ENCODE results near the gene VSIG8.

The VSIG8 gene

GRCh38 chr1:159883134-159883533, 20.7 kb upstream of the VSIG8 start:
- ATAC-seq (no peak), DNase-seq (no peak)

GRCh38 chr1:159882527-159882862, 20.0 kb upstream of the VSIG8 start:
- ATAC-seq (no peak), DNase-seq (no peak)

GRCh38 chr1:159881622-159882526, 19.4 kb upstream of the VSIG8 start:
- no peak for ATAC-seq

GRCh38 chr1:159880430-159880829, 18.0 kb upstream of the VSIG8 start:
- no peak for ATAC-seq
- no peak for DNase-seq

More at GRCh38 chr1:159881622-159882526, 19.4 kb upstream of the VSIG8 start:
- DNase-seq: peak; percentile 26

GRCh38 chr1:159879977-159880376, 17.5 kb upstream of the VSIG8 start:
- ATAC-seq (no peak), DNase-seq (no peak)

GRCh38 chr1:159879136-159879535, 16.7 kb upstream of the VSIG8 start:
- no peak for ATAC-seq
- DNase-seq: no peak

- no peak for DNase-seq
- ATAC-seq: no peak
These were observed 15.4 kb upstream of the VSIG8 start for GRCh38 chr1:159877695-159878444.

GRCh38 chr1:159873530-159874143, 11.2 kb upstream of the VSIG8 start:
- no peak for DNase-seq
- no peak for ATAC-seq

- ATAC-seq (no peak), DNase-seq (no peak)
These were observed 10.4 kb upstream of the VSIG8 start for GRCh38 chr1:159872891-159873290.

- no peak for DNase-seq
- ATAC-seq: no peak
These were observed 8.2 kb upstream of the VSIG8 start for GRCh38 chr1:159870704-159871103.

GRCh38 chr1:159869607-159870006, 7.2 kb upstream of the VSIG8 start:
- DNase-seq (no peak), ATAC-seq (no peak)

GRCh38 chr1:159869173-159869572, 6.7 kb upstream of the VSIG8 start:
- DNase-seq (peak; percentile 32), ATAC-seq (peak; percentile 78)

- ATAC-seq (no peak), DNase-seq (no peak)
These were observed 6.3 kb upstream of the VSIG8 start for GRCh38 chr1:159868766-159869165.

- ATAC-seq (no peak), DNase-seq (no peak)
These were observed 5.2 kb upstream of the VSIG8 start for GRCh38 chr1:159867664-159868026.

GRCh38 chr1:159866905-159867663, 4.6 kb upstream of the VSIG8 start:
- no peak for DNase-seq
- ATAC-seq: no peak

- DNase-seq (no peak), ATAC-seq (no peak)
These were observed 3.6 kb upstream of the VSIG8 start for GRCh38 chr1:159866066-159866465.

- DNase-seq (no peak), ATAC-seq (no peak)
These were observed 1.8 kb upstream of the VSIG8 start for GRCh38 chr1:159864262-159864661.

- DNase-seq (no peak), ATAC-seq (no peak)
These were observed 426 bp downstream of the VSIG8 start for GRCh38 chr1:159862031-159862430.

- ATAC-seq (no peak), DNase-seq (no peak)
These were observed 1.2 kb downstream of the VSIG8 start for GRCh38 chr1:159861218-159861617.

- ATAC-seq (no peak), DNase-seq (no peak)
These were observed 2.0 kb downstream of the VSIG8 start for GRCh38 chr1:159860456-159860855.

- ATAC-seq: no peak
These were observed 2.6 kb downstream of the VSIG8 start for GRCh38 chr1:159859767-159860322.

GRCh38 chr1:159857889-159858288, 4.6 kb downstream of the VSIG8 start:
- ATAC-seq (no peak), DNase-seq (no peak)

More at GRCh38 chr1:159859767-159860322, 2.6 kb downstream of the VSIG8 start:
- DNase-seq: no peak
